ENCODE results near the gene RABAC1.

Gene RABAC1

DNA sequence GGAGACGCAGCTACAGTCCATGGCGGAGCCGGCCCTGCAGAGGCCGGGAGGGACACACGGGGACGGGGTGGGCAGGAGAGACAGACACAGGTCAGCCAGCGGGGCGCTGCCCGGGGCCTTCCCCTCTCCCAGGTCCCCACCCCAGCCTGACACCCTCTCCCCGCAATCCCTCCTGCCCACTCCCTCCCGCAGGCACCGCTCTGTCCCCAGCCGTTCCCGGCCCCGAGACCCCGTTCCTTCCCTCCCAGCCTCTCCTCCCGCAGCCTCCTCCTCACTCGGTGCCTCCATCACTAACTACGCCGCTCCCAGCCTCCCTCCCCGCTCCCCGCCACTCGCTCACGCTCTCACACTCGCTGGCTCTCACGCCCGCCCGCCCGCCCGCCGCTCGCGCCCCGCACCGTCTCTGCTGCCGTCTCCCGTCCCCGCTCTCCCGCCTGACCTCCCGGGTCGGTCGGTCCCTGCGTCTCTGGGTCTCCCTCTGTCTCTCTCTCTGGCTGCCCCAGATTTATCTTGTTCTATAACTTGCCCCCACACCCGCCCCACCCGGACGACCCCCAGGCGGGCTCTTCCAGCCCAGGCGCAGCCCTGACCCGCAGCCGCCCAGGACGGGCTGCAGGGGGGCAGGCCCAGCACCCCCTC lies 46.1 kb downstream of the RABAC1 start:
- Histone ChIP-seq H3K4ac (ENCODE audit: low read length) (no peak overlapping the region), H2AK5ac (ENCODE audit: low read depth, low read length) (no peak overlapping the region), H3K36me3 (replicated peaks in 1 of 2; ENCODE audit: control insufficient read depth in 2 of 2, insufficient read depth in 2 of 2, low read length in 2 of 2) (peaks cover 0 to 1% of the 10 kb centered on the region in 2 donors), H2BK15ac (ENCODE audit: low read length) (peak overlapping the region; percentile 37), H3K4me2 (ENCODE audit: insufficient read depth, low read length, poor library complexity, severe bottlenecking) (peak overlapping the region; percentile 40), H4K91ac (ENCODE audit: low read depth, low read length, poor library complexity) (no peak overlapping the region), H3K14ac (ENCODE audit: low read length) (no peak overlapping the region), H3K27ac (replicated peaks; ENCODE audit: low read length) (no peak overlapping the region), H3K27me3 (ENCODE audit: control insufficient read depth in 3 of 3, insufficient read depth in 3 of 3, low read depth in 1 of 3, low read length in 3 of 3) (peaks cover 38 to 81% (median 68%) of the 10 kb centered on the region in 3 experiments), H2AFZ (ENCODE audit: low read length) (no peak overlapping the region), H3K23ac (ENCODE audit: low read depth, low read length, poor library complexity) (no peak overlapping the region), H2BK5ac (ENCODE audit: low read length) (no peak overlapping the region), H3K4me1 (ENCODE audit: control insufficient read depth in 2 of 2, insufficient read depth in 1 of 2, low read depth in 1 of 2, low read length in 2 of 2) (peaks cover 0 to 4% of the 10 kb centered on the region in 2 donors), H3K4me3 (ENCODE audit: low read length in 2 of 2) (no peak overlapping the region), H3K9me3 (replicated peaks in 1 of 2; ENCODE audit: control insufficient read depth in 2 of 2, insufficient read depth in 1 of 2, low read depth in 1 of 2, low read length in 2 of 2) (peaks cover 0 to 7% of the 10 kb centered on the region in 2 donors), H3K9ac (ENCODE audit: low read depth, low read length, poor library complexity) (peak overlapping the region; percentile 60), H4K8ac (ENCODE audit: low read depth, low read length) (no peak overlapping the region), H3K18ac (ENCODE audit: low read length) (peak overlapping the region; percentile 48), H3K79me1 (ENCODE audit: low read depth, low read length) (peaks cover 1% of the 10 kb centered on the region), H2BK12ac (ENCODE audit: low read length) (no peak overlapping the region), H2BK120ac (ENCODE audit: low read depth, low read length) (no peak overlapping the region)
- no CpG with 5 or more reads among the region's 51 CpGs for WGBS, 2 donors (ENCODE audit: extremely low coverage in 2 of 2, insufficient read length in 2 of 2, insufficient replicate concordance in 1 of 2)
- DNase-seq (ENCODE audit: low spot score), result no peak

DNA sequence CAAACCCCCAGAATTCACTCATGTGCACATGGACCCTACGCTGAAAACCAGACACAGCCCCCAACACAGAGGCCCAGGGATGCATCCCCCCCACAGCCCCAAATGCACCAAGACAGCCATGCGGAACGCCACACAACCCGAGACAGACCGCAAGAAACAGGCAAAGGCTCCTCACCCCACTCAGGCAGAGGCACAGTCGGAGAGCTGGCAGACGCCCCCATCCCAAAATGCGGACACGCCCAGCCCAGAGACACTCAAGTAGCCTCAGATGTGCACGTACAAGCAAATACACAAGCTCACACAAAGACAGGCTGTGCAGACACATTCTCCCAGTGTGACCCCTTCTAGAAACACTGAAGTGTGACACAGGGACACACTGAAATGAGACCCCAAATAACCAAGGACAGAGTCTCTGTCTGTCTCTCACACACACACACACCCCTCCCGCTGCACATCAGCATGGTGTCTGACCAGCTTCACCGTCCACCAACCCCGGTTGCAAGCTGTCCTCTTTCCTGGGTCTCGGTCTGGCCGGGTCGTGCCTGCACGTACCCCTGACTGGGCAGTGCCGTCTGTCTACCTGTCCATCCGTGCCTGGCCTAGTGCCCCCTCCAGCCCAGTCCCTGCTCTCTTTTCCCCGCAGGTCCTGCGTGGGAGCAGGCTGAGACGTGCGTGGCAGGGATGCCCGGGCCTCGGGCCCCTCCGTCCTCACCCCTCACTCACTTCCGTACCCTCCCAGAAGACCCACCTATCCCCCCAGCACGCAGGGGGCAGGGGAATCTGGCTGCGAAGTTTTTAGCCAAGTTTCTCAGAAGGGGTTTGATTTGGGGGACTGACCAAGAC lies 47.0 kb downstream of the RABAC1 start:
- Histone ChIP-seq H3K4me2 (ENCODE audit: insufficient read depth, low read length, poor library complexity, severe bottlenecking) (no peak overlapping the region), H2BK5ac (ENCODE audit: low read length) (no peak overlapping the region), H3K14ac (ENCODE audit: low read length) (no peak overlapping the region), H2BK120ac (ENCODE audit: low read depth, low read length) (no peak overlapping the region), H3K27ac (replicated peaks; ENCODE audit: low read length) (no peak overlapping the region), H3K79me1 (ENCODE audit: low read depth, low read length) (no peaks in the 10 kb centered on the region), H4K8ac (ENCODE audit: low read depth, low read length) (no peak overlapping the region), H3K4me1 (ENCODE audit: control insufficient read depth in 2 of 2, insufficient read depth in 1 of 2, low read depth in 1 of 2, low read length in 2 of 2) (peaks cover 0 to 4% of the 10 kb centered on the region in 2 donors), H3K9ac (ENCODE audit: low read depth, low read length, poor library complexity) (peak overlapping the region; percentile 67), H3K4me3 (ENCODE audit: low read length in 2 of 2) (no peak overlapping the region), H4K91ac (ENCODE audit: low read depth, low read length, poor library complexity) (no peak overlapping the region), H3K18ac (ENCODE audit: low read length) (peak overlapping the region; percentile 70), H3K23ac (ENCODE audit: low read depth, low read length, poor library complexity) (peak overlapping the region; percentile 98), H2BK15ac (ENCODE audit: low read length) (peak overlapping the region; percentile 73), H3K27me3 (ENCODE audit: control insufficient read depth in 3 of 3, insufficient read depth in 3 of 3, low read depth in 1 of 3, low read length in 3 of 3) (peaks cover 38 to 74% (median 61%) of the 10 kb centered on the region in 3 experiments), H3K4ac (ENCODE audit: low read length) (no peak overlapping the region), H2AFZ (ENCODE audit: low read length) (no peak overlapping the region), H3K36me3 (replicated peaks in 1 of 2; ENCODE audit: control insufficient read depth in 2 of 2, insufficient read depth in 2 of 2, low read length in 2 of 2) (peaks cover 0 to 1% of the 10 kb centered on the region in 2 donors), H2AK5ac (ENCODE audit: low read depth, low read length) (peak overlapping the region; percentile 68), H2BK12ac (ENCODE audit: low read length) (no peak overlapping the region), H3K9me3 (replicated peaks in 1 of 2; ENCODE audit: control insufficient read depth in 2 of 2, insufficient read depth in 1 of 2, low read depth in 1 of 2, low read length in 2 of 2) (peaks cover 0 to 6% of the 10 kb centered on the region in 2 donors)
- no peak for DNase-seq (ENCODE audit: low spot score)
- whole genome bisulfite sequencing, 2 donors (ENCODE audit: extremely low coverage in 2 of 2, insufficient read length in 2 of 2, insufficient replicate concordance in 1 of 2), result no CpG with 5 or more reads among the region's 29 CpGs

DNA sequence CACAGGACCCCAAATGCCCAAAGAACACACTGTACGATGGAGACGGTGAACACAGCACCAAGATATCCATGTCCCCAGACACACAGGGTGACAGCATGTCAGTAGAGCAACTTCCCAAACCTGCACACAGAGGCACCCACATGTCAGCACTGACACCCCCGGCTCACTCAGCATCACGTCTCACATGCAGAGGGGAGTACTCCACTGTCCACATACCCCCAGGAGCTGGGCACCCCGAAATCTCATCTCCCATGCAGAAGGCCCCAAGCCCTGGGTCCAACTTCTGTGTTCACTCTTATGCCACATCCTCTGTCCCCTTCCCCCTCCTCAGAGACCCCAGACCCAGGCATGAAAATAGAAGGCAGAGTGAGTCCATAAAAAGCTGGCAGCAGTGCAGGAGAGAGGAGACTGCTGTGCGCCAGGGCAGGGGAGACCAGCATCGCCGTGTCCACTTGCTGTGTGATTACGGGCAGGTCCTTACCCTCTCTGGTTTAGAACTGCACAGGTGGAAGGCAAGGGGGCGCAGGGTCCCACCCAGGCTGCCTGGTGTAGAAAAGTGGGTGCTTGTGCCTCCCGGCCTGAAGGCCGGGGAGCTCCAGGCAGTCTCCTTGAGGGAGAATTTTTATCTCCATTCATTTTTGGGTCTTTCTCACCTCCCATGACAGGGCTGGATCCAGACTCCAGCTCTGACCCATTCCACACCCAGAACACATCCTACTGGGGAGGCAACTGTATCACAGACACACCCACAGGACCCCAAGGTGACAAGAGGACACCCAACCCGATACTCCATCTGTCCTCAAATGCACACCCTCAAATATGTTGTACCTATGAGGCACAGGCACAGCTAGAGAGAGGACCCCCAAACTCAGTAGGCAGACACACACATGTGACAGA lies 47.9 kb downstream of the RABAC1 start:
- H3K4me3 ChIP-seq (ENCODE audit: low read length in 2 of 2), result no peak overlapping the region
- peaks cover 0 to 4% of the 10 kb centered on the region in 2 donors for H3K4me1 ChIP-seq (ENCODE audit: control insufficient read depth in 2 of 2, insufficient read depth in 1 of 2, low read depth in 1 of 2, low read length in 2 of 2)
- no peak overlapping the region for H4K91ac ChIP-seq (ENCODE audit: low read depth, low read length, poor library complexity)
- no peaks in the 10 kb centered on the region for H3K79me1 ChIP-seq (ENCODE audit: low read depth, low read length)
- H4K8ac ChIP-seq (ENCODE audit: low read depth, low read length), result no peak overlapping the region
- no peak overlapping the region for H2BK5ac ChIP-seq (ENCODE audit: low read length)
- H3K4me2 ChIP-seq (ENCODE audit: insufficient read depth, low read length, poor library complexity, severe bottlenecking), result no peak overlapping the region
- H3K9ac ChIP-seq (ENCODE audit: low read depth, low read length, poor library complexity), result no peak overlapping the region
- DNase-seq (ENCODE audit: low spot score), result no peak
- H2AK5ac ChIP-seq (ENCODE audit: low read depth, low read length), result no peak overlapping the region
- H2BK15ac ChIP-seq (ENCODE audit: low read length), result no peak overlapping the region
- peaks cover 0 to 6% of the 10 kb centered on the region in 2 donors for H3K9me3 ChIP-seq (replicated peaks in 1 of 2; ENCODE audit: control insufficient read depth in 2 of 2, insufficient read depth in 1 of 2, low read depth in 1 of 2, low read length in 2 of 2)
- H2AFZ ChIP-seq (ENCODE audit: low read length), result no peak overlapping the region
- H3K27me3 ChIP-seq (ENCODE audit: control insufficient read depth in 3 of 3, insufficient read depth in 3 of 3, low read depth in 1 of 3, low read length in 3 of 3), result peaks cover 35 to 65% (median 53%) of the 10 kb centered on the region in 3 experiments
- peak overlapping the region; percentile 36 for H3K18ac ChIP-seq (ENCODE audit: low read length)
- H3K23ac ChIP-seq (ENCODE audit: low read depth, low read length, poor library complexity), result no peak overlapping the region
- no peak overlapping the region for H3K27ac ChIP-seq (replicated peaks; ENCODE audit: low read length)
- H2BK12ac ChIP-seq (ENCODE audit: low read length), result no peak overlapping the region
- no peak overlapping the region for H3K14ac ChIP-seq (ENCODE audit: low read length)
- peaks cover 0 to 1% of the 10 kb centered on the region in 2 donors for H3K36me3 ChIP-seq (replicated peaks in 1 of 2; ENCODE audit: control insufficient read depth in 2 of 2, insufficient read depth in 2 of 2, low read length in 2 of 2)
- no peak overlapping the region for H2BK120ac ChIP-seq (ENCODE audit: low read depth, low read length)
- H3K4ac ChIP-seq (ENCODE audit: low read length), result no peak overlapping the region
- WGBS, 2 donors (ENCODE audit: extremely low coverage in 2 of 2, insufficient read length in 2 of 2, insufficient replicate concordance in 1 of 2), result no CpG with 5 or more reads among the region's 13 CpGs
